AG20443 (cell line): ENCODE data around the gene SEBOX.
A peak's percentile ranks its signal among the peaks of the same experiment; 100 is the strongest.
"Not testable (repeated sequence)": the region's sequence is repeated elsewhere in the genome, so short reads cannot be mapped to it uniquely, and the experiment has no call there.

ENCODE experiments used
- DNase-seq: peaks from one replicate; pipeline ENCODE4 v3.0.0; 2012; ENCODE audit warnings: low spot score, mixed read lengths

The SEBOX gene

GRCh38 chr17:28340374-28340773 is 24.6 kb downstream of the SEBOX start:
- DNase-seq: no peak

GRCh38 chr17:28339431-28339830 is 25.6 kb downstream of the SEBOX start:
- no peak for DNase-seq

GRCh38 chr17:28338769-28339212 is 26.2 kb downstream of the SEBOX start:
- not testable (repeated sequence) for DNase-seq

- DNase-seq: no peak
Observed at GRCh38 chr17:28338056-28338768, 26.8 kb downstream of the SEBOX start.

GRCh38 chr17:28335959-28336871 is 28.8 kb downstream of the SEBOX start:
- peak; percentile 79 for DNase-seq

- peak; percentile 96 for DNase-seq
Observed at GRCh38 chr17:28335201-28335958, 29.6 kb downstream of the SEBOX start, which contains the start of the genes IFT20 and TNFAIP1. IFT20 (minus strand) TSS chr17:28335472; CDS start chr17:28331985, 3,487 bp downstream. TNFAIP1 (plus strand) TSS chr17:28335761; CDS start chr17:28339522, 3,761 bp downstream.

- no peak for DNase-seq
Observed at GRCh38 chr17:28334666-28335200, 30.3 kb downstream of the SEBOX start.

GRCh38 chr17:28334171-28334570 is 30.8 kb downstream of the SEBOX start:
- DNase-seq: no peak

GRCh38 chr17:28333083-28333746 is 31.8 kb downstream of the SEBOX start:
- DNase-seq: no peak

GRCh38 chr17:28331891-28332420 is 33.0 kb downstream of the SEBOX start:
- no peak for DNase-seq

GRCh38 chr17:28330671-28331070 is 34.3 kb downstream of the SEBOX start:
- no peak for DNase-seq

- no peak for DNase-seq
Observed at GRCh38 chr17:28328325-28328724, 36.7 kb downstream of the SEBOX start.

- DNase-seq: no peak
Observed at GRCh38 chr17:28327709-28328108, 37.3 kb downstream of the SEBOX start.

- DNase-seq: no peak
Observed at GRCh38 chr17:28327031-28327607, 37.9 kb downstream of the SEBOX start.

GRCh38 chr17:28326114-28326513 is 38.9 kb downstream of the SEBOX start:
- DNase-seq: no peak

- DNase-seq: no peak
Observed at GRCh38 chr17:28325211-28325610, 39.8 kb downstream of the SEBOX start.

- DNase-seq: no peak
Observed at GRCh38 chr17:28324781-28325180, 40.2 kb downstream of the SEBOX start.

- no peak for DNase-seq
Observed at GRCh38 chr17:28324267-28324745, 40.7 kb downstream of the SEBOX start.

- no peak for DNase-seq
Observed at GRCh38 chr17:28320215-28321061, 44.6 kb downstream of the SEBOX start.

GRCh38 chr17:28319598-28319935 is 45.4 kb downstream of the SEBOX start:
- DNase-seq: no peak
